GM23248 (cell line): ENCODE data around the gene NEU2.

Experiments used
- EZH2 ChIP-seq: fragments of 200-600 bp; sonication (generic); IDR thresholded peaks from 2 replicates; pipeline ENCODE4 v1.6.1; 2018; ENCODE audit warnings: antibody characterized with exemption, mild to moderate bottlenecking; ENCODE audit not compliant: insufficient read depth, poor library complexity, severe bottlenecking
- EZH2phosphoT487 ChIP-seq: fragments of 200-600 bp; sonication (generic); IDR thresholded peaks from 2 replicates; pipeline ENCODE4 v1.6.1; 2018; ENCODE audit warnings: antibody characterized with exemption, moderate library complexity, mild to moderate bottlenecking, low read depth; ENCODE audit not compliant: insufficient read depth

DNA sequence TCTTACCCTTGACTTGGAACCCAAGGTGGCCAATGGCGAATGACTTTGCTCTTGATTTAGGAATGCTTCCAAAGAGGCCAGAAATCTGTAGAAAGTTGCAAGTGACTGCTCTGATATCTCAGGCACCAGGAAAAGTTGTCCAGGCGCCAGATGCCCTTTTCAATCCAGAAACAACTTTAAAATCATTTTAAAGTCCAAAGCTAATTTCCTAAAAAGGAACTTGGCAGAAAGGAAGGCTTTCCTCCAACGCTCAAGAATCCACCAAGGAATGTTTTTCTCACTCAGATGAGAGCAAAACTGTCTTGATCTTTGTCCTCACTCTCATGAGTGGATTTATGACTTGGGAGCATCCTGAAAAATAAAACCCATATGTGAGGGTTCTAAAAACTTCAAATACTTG, 24.7 kb upstream of the NEU2 start:
- TF ChIP-seq EZH2phosphoT487 (no peak), EZH2 (no peak)
